ENCODE results near the gene SELENBP1.

- no peak for TF ChIP-seq POLR2AphosphoS5 (IDR thresholded peaks at IDR 0.05; ENCODE audit: borderline replicate concordance, low read depth, low read length)
- no peak for TF ChIP-seq EZH2 (IDR thresholded peaks at IDR 0.05)
- no peak for TF ChIP-seq FOXP2 (optimal IDR thresholded peaks at IDR 0.05; ENCODE audit: control extremely low read depth, extremely low read length, insufficient read depth)
Measured at GRCh38 chr1:151361883-151362282, 10.6 kb downstream of the SELENBP1 start.

Data from SK-N-MC (cell line).